ENCODE measurements around the gene FAM83G. TPM values are rescaled to one million over a fixed set of nuclear protein-coding genes. Genes with fewer than 3 reads are reported as not detected.
"Not testable (repeated sequence)": the region's sequence is repeated elsewhere in the genome, so short reads cannot be mapped to it uniquely, and the experiment has no call there.

The FAM83G gene
- total RNA-seq, 1 experiment from 2014 or later, result 38.7 TPM

DNA sequence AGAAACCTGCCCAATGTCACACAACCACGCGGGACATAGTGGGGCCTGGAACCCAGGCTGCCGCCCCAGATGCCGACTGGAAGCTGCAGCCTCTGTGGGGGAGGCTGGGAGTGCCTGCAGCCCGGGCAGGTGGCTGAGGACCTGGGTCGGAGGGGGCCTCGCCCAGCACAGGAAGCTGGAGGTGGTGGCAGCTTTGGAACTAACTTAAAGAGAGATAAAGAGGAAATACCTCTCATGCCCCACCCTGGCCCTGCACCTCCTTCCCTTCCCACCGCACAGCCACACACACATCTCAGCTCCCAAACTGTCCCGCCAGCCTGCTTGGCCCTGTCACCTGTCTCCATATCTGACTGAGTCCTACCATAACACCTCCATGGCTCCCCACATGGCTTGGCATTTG, 35.8 kb upstream of the FAM83G start:
- not testable (repeated sequence) for H2AK5ac ChIP-seq (ENCODE audit: insufficient read length, low read length); H4K8ac ChIP-seq (replicated peaks; ENCODE audit: insufficient read length, low read depth, low read length); H2AFZ ChIP-seq (ENCODE audit: low read length); H3K4me1 ChIP-seq (ENCODE audit: insufficient read depth, low read length); H2BK15ac ChIP-seq (ENCODE audit: low read depth, low read length); H2BK20ac ChIP-seq (ENCODE audit: low read depth, low read length, poor library complexity, severe bottlenecking); H3K9me3 Mint-ChIP-seq; H4K91ac ChIP-seq (ENCODE audit: insufficient read length, low read depth, low read length); H3K56ac ChIP-seq (ENCODE audit: insufficient read length, low read depth, low read length); H3K36me3 Mint-ChIP-seq (ENCODE audit: insufficient read depth in 1 of 3, low read depth in 3 of 3); H2BK120ac ChIP-seq (ENCODE audit: low read depth, low read length, poor library complexity, severe bottlenecking); H2BK12ac ChIP-seq (ENCODE audit: insufficient read length, low read depth, low read length); H4K5ac ChIP-seq (ENCODE audit: insufficient read length, low read depth, low read length); H3K4ac ChIP-seq (ENCODE audit: low read depth, low read length); H3K79me1 ChIP-seq (ENCODE audit: insufficient read depth, low read depth, low read length, poor library complexity, severe bottlenecking); H3K23ac ChIP-seq (ENCODE audit: insufficient read length, low read depth, low read length); H3K4me1 Mint-ChIP-seq; H3K27ac ChIP-seq (ENCODE audit: insufficient read length, low read depth, low read length); H4K20me1 ChIP-seq (ENCODE audit: control insufficient read depth, insufficient read depth, insufficient read length); H3K4me2 ChIP-seq (ENCODE audit: insufficient read depth, insufficient read length, low read length); H3K27me3 ChIP-seq (ENCODE audit: insufficient read depth, low read length); H3K4me3 Mint-ChIP-seq; H3K18ac ChIP-seq (ENCODE audit: insufficient read length, low read depth, low read length); H3K79me2 ChIP-seq (ENCODE audit: insufficient read depth, low read length); H3K14ac ChIP-seq (ENCODE audit: insufficient read depth, low read length); H3T11ph ChIP-seq (ENCODE audit: low read length); H3K9ac ChIP-seq (ENCODE audit: extremely low read depth, insufficient read length, low read length); H3K9me3 ChIP-seq (ENCODE audit: control insufficient read depth, low read depth, low read length); H3K27ac Mint-ChIP-seq; H2BK5ac ChIP-seq (ENCODE audit: insufficient read length, low read length); H3K27me3 Mint-ChIP-seq (ENCODE audit: low read depth); DNase-seq; H3K23me2 ChIP-seq (ENCODE audit: insufficient read length, low read depth, low read length, poor library complexity, severe bottlenecking)
- no CpG with 5 or more reads among the region's 9 CpGs for WGBS (ENCODE audit: extremely low coverage, insufficient read length, low lambda C conversion rate)

DNA sequence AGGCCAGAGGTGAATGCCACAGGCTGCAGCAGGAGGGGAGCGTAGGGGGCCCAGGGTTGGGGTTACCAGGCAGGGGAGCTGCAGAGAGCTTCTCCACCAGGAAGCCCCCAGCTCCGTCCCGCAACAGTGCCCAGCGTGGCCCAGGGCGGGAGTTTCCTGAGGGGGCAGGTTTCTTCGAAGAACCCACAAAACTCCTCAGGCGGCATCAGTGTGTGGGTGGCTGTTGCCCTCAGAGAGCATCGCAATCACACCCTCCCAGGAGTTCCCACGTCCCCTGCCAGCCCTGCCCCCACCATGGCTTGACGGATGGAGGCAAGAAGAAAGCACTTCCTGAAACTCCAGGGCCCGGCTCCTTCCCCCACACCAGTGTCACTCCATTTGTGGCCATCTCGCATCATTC, 34.2 kb upstream of the FAM83G start:
- H4K8ac ChIP-seq (replicated peaks; ENCODE audit: insufficient read length, low read depth, low read length); H2BK120ac ChIP-seq (ENCODE audit: low read depth, low read length, poor library complexity, severe bottlenecking); H3K4me1 ChIP-seq (ENCODE audit: insufficient read depth, low read length); H3T11ph ChIP-seq (ENCODE audit: low read length); H2AK5ac ChIP-seq (ENCODE audit: insufficient read length, low read length); H3K27ac ChIP-seq (ENCODE audit: insufficient read length, low read depth, low read length); H3K79me1 ChIP-seq (ENCODE audit: insufficient read depth, low read depth, low read length, poor library complexity, severe bottlenecking); H3K27ac Mint-ChIP-seq; H3K27me3 Mint-ChIP-seq (ENCODE audit: low read depth); H3K23ac ChIP-seq (ENCODE audit: insufficient read length, low read depth, low read length); H3K79me2 ChIP-seq (ENCODE audit: insufficient read depth, low read length); H4K20me1 ChIP-seq (ENCODE audit: control insufficient read depth, insufficient read depth, insufficient read length); H2BK5ac ChIP-seq (ENCODE audit: insufficient read length, low read length); H4K5ac ChIP-seq (ENCODE audit: insufficient read length, low read depth, low read length); DNase-seq; H3K4me2 ChIP-seq (ENCODE audit: insufficient read depth, insufficient read length, low read length); H2BK12ac ChIP-seq (ENCODE audit: insufficient read length, low read depth, low read length); H3K9ac ChIP-seq (ENCODE audit: extremely low read depth, insufficient read length, low read length); H3K4me3 Mint-ChIP-seq; H3K9me3 Mint-ChIP-seq; H4K91ac ChIP-seq (ENCODE audit: insufficient read length, low read depth, low read length); H3K9me3 ChIP-seq (ENCODE audit: control insufficient read depth, low read depth, low read length); H3K56ac ChIP-seq (ENCODE audit: insufficient read length, low read depth, low read length); H3K4ac ChIP-seq (ENCODE audit: low read depth, low read length); H3K36me3 Mint-ChIP-seq (ENCODE audit: insufficient read depth in 1 of 3, low read depth in 3 of 3); H2BK15ac ChIP-seq (ENCODE audit: low read depth, low read length); H2BK20ac ChIP-seq (ENCODE audit: low read depth, low read length, poor library complexity, severe bottlenecking); H3K18ac ChIP-seq (ENCODE audit: insufficient read length, low read depth, low read length); H3K27me3 ChIP-seq (ENCODE audit: insufficient read depth, low read length); H3K4me1 Mint-ChIP-seq; H3K14ac ChIP-seq (ENCODE audit: insufficient read depth, low read length); H3K23me2 ChIP-seq (ENCODE audit: insufficient read length, low read depth, low read length, poor library complexity, severe bottlenecking); H2AFZ ChIP-seq (ENCODE audit: low read length): not testable (repeated sequence)
- WGBS (ENCODE audit: extremely low coverage, insufficient read length, low lambda C conversion rate), result no CpG with 5 or more reads among the region's 12 CpGs
